Endodermal cell (in vitro differentiated cells): ENCODE measurements around the gene TMTC3. TPM values are rescaled to one million over a fixed set of nuclear protein-coding genes. Genes with fewer than 3 reads are reported as not detected.

ENCODE experiments used
- DNase-seq: peaks from one replicate; pipeline ENCODE4 v3.0.0-alpha.2; 2017
- H3K27ac ChIP-seq: 2 replicates; pipeline ENCODE4 v1.5.1; 2013; ENCODE audit warnings: mild to moderate bottlenecking, low read depth, low read length, moderate library complexity
- H3K27me3 ChIP-seq: 2 replicates; pipeline ENCODE4 v1.6.1; 2013; ENCODE audit warnings: mild to moderate bottlenecking, low read length, moderate library complexity; ENCODE audit not compliant: insufficient read depth, control insufficient read depth, poor library complexity, severe bottlenecking
- H3K36me3 ChIP-seq: 2 replicates; pipeline ENCODE4 v1.7.0; 2013; ENCODE audit warnings: mild to moderate bottlenecking, low read length, moderate library complexity; ENCODE audit not compliant: control insufficient read depth, insufficient read depth
- H3K4me1 ChIP-seq: one replicate; pipeline ENCODE4 v1.7.0; 2013; ENCODE audit warnings: low read length; ENCODE audit not compliant: control insufficient read depth, insufficient read depth
- H3K4me3 ChIP-seq: 2 replicates; pipeline ENCODE4 v1.5.1; 2013; ENCODE audit warnings: mild to moderate bottlenecking, low read length, moderate library complexity
- H3K9ac ChIP-seq: 2 replicates; pipeline ENCODE4 v1.6.1; 2013; ENCODE audit warnings: mild to moderate bottlenecking, low read length, moderate library complexity; ENCODE audit not compliant: poor library complexity, severe bottlenecking; ENCODE audit errors: extremely low read depth
- H3K9me3 ChIP-seq: 2 replicates; pipeline ENCODE4 v1.6.1; 2013; ENCODE audit warnings: mild to moderate bottlenecking, low read length, moderate library complexity; ENCODE audit not compliant: control insufficient read depth
- H3K27ac Mint-ChIP-seq: 2 replicates; pipeline ENCODE4 v1.8.0; 2020; ENCODE audit warnings: mixed read lengths
- H3K27me3 Mint-ChIP-seq: 2 replicates; pipeline ENCODE4 v1.8.0; 2021; ENCODE audit warnings: mild to moderate bottlenecking, mixed read lengths; ENCODE audit not compliant: insufficient read depth
- H3K36me3 Mint-ChIP-seq: 2 replicates; pipeline ENCODE4 v1.8.0; 2020; ENCODE audit warnings: low read depth, mixed read lengths
- H3K4me1 Mint-ChIP-seq: 2 replicates; pipeline ENCODE4 v1.8.0; 2020; ENCODE audit warnings: mixed read lengths
- H3K4me3 Mint-ChIP-seq: 2 replicates; pipeline ENCODE4 v1.8.0; 2020; ENCODE audit warnings: mild to moderate bottlenecking, moderate library complexity, mixed read lengths
- H3K9me3 Mint-ChIP-seq: 2 replicates; pipeline ENCODE4 v1.8.0; 2020; ENCODE audit warnings: mild to moderate bottlenecking, mixed read lengths
- WGBS, 2 experiments: methylation state at CpG; one replicate each; pipeline versions ENCODE4 v1.1.5 to v1.1.7; 2013; ENCODE audit warnings: missing lambda C conversion rate in 2 of 2, mixed read lengths in 1 of 2; ENCODE audit not compliant: insufficient coverage in 1 of 2, insufficient read length in 1 of 2; 5-methylcytosine and 5-hydroxymethylcytosine counted together
- total RNA-seq, 2 donors: library from RNA; stranded (reverse); fragmentation: NEBNext Ultra II Directional in 1 of 2; extraction: Animal tissue kit (Norgen Biotek cat#: 25700) in 1 of 2; gene quantifications; 2 replicates in 1 of 2; 3 replicates in 1 of 2; pipeline ENCODE4 v1.2.1, GENCODE V29; 2021
- TF ChIP-seq, protein P1 (sequence below): fragments of 200-600 bp; sonication (generic); conservative IDR thresholded peaks from 2 replicates; pipeline ENCODE4 v1.5.0; 2021; ENCODE audit warnings: antibody characterized with exemption, mild to moderate bottlenecking

The TMTC3 gene
- total RNA-seq, 2 donors from 2014 or later, result 49.8 to 52.9 TPM

- Histone ChIP-seq H3K27ac (no peak overlapping the region), H3K9ac (no peak overlapping the region), H3K27me3 (no peaks in the 10 kb centered on the region), H3K4me3 (no peak overlapping the region), H3K4me1 (no peaks in the 10 kb centered on the region), H3K36me3 (peaks cover 66% of the 10 kb centered on the region), H3K9me3 (no peaks in the 10 kb centered on the region)
- TF ChIP-seq, protein P1, sequence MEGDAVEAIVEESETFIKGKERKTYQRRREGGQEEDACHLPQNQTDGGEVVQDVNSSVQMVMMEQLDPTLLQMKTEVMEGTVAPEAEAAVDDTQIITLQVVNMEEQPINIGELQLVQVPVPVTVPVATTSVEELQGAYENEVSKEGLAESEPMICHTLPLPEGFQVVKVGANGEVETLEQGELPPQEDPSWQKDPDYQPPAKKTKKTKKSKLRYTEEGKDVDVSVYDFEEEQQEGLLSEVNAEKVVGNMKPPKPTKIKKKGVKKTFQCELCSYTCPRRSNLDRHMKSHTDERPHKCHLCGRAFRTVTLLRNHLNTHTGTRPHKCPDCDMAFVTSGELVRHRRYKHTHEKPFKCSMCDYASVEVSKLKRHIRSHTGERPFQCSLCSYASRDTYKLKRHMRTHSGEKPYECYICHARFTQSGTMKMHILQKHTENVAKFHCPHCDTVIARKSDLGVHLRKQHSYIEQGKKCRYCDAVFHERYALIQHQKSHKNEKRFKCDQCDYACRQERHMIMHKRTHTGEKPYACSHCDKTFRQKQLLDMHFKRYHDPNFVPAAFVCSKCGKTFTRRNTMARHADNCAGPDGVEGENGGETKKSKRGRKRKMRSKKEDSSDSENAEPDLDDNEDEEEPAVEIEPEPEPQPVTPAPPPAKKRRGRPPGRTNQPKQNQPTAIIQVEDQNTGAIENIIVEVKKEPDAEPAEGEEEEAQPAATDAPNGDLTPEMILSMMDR, result no peak
- H3K4me1 Mint-ChIP-seq, result peaks cover 4% of the 10 kb centered on the region
- no peak overlapping the region for H3K27ac Mint-ChIP-seq
- H3K4me3 Mint-ChIP-seq, result no peak overlapping the region
- WGBS, 2 experiments, result 89 to 96% methylated on average over 2 of the region's 2 CpGs
- H3K27me3 Mint-ChIP-seq, result no peaks in the 10 kb centered on the region
- no peaks in the 10 kb centered on the region for H3K9me3 Mint-ChIP-seq
- DNase-seq, result no peak
- peaks cover 66% of the 10 kb centered on the region for H3K36me3 Mint-ChIP-seq
These were observed 25.3 kb downstream of the TMTC3 start for GRCh38 chr12:88167384-88167783.

DNA sequence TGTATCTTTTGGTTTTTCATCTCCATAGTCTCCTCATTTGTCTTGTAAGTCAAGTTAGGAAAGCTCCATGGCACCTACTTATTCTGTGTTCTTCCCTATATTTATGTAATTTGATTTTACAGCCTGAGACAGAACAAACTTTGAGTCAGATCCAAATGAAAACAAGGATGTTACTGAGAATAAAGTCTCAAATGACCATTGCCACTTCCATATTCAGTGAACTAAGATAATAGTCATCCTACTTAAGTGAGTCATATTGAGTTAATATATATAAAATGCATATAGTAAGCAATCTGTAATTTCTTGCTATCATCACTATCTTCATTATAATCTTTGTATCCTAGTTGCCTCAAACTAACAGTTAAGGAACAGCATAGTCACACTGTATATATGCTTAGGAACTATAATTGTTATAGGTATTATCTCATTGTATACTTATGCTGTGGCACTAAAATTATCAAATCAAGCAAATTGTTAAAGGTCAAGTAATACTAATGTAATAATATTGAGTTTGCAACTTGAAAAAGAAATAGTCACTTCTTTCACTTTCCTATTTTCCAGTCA is 30.8 kb downstream of the TMTC3 start:
- peaks cover 62% of the 10 kb centered on the region for H3K36me3 ChIP-seq
- no peak for DNase-seq
- TF ChIP-seq, protein P1, result no peak
- no peaks in the 10 kb centered on the region for H3K4me1 ChIP-seq
- Mint-ChIP-seq H3K4me1 (peaks cover 5% of the 10 kb centered on the region), H3K4me3 (no peak overlapping the region), H3K9me3 (no peaks in the 10 kb centered on the region), H3K27ac (no peak overlapping the region), H3K27me3 (no peaks in the 10 kb centered on the region), H3K36me3 (peaks cover 69% of the 10 kb centered on the region)
- H3K4me3 ChIP-seq, result no peak overlapping the region
- no peak overlapping the region for H3K9ac ChIP-seq
- H3K27ac ChIP-seq, result no peak overlapping the region
- no peaks in the 10 kb centered on the region for H3K27me3 ChIP-seq
- H3K9me3 ChIP-seq, result no peaks in the 10 kb centered on the region

- Mint-ChIP-seq H3K36me3 (peaks cover 62% of the 10 kb centered on the region), H3K27ac (no peak overlapping the region), H3K4me3 (no peak overlapping the region), H3K4me1 (peaks cover 11% of the 10 kb centered on the region), H3K9me3 (no peaks in the 10 kb centered on the region), H3K27me3 (no peaks in the 10 kb centered on the region)
- Histone ChIP-seq H3K36me3 (peaks cover 56% of the 10 kb centered on the region), H3K27me3 (no peaks in the 10 kb centered on the region), H3K4me1 (no peaks in the 10 kb centered on the region), H3K27ac (no peak overlapping the region), H3K4me3 (no peak overlapping the region), H3K9ac (no peak overlapping the region), H3K9me3 (peaks cover 2% of the 10 kb centered on the region)
- DNase-seq, result no peak
- TF ChIP-seq, protein P1, result no peak
- 99 to 100% methylated on average over 3 of the region's 3 CpGs for WGBS, 2 experiments
These were observed 33.4 kb downstream of the TMTC3 start for GRCh38 chr12:88175544-88175943.
